Liver (tissue), 9 donors: Measurements from ENCODE around the gene RNPEPL1. TPM values are rescaled to one million over a fixed set of nuclear protein-coding genes. Genes with fewer than 3 reads are reported as not detected.

Experiments used
- DNase-seq: peaks from one replicate; pipeline ENCODE4 v3.0.0-alpha.2; 2017; ENCODE audit warnings: low spot score
- H3K27ac ChIP-seq, 2 donors: one replicate each; pipeline ENCODE4 v1.7.0; 2013; ENCODE audit warnings: inconsistent platforms in 2 of 2, low read length in 2 of 2, control low read depth in 1 of 2, low read depth in 1 of 2, mild to moderate bottlenecking in 1 of 2
- H3K27me3 ChIP-seq, 4 donors: one replicate each; pipeline versions ENCODE4 v1.6.1 to v1.7.0; 2013; ENCODE audit warnings: low read length in 3 of 4, inconsistent platforms in 1 of 4, mild to moderate bottlenecking in 1 of 4, moderate library complexity in 1 of 4; ENCODE audit not compliant: control insufficient read depth in 4 of 4, insufficient read depth in 4 of 4
- H3K36me3 ChIP-seq, 4 donors: one replicate each; pipeline versions ENCODE4 v1.6.1 to v1.7.0; 2013; ENCODE audit warnings: low read length in 3 of 4, mild to moderate bottlenecking in 3 of 4, low read depth in 1 of 4, moderate library complexity in 1 of 4; ENCODE audit not compliant: control insufficient read depth in 4 of 4, insufficient read depth in 3 of 4
- H3K4me1 ChIP-seq, 4 donors: one replicate each; pipeline versions ENCODE4 v1.6.1 to v1.7.0; 2013; ENCODE audit warnings: low read length in 3 of 4, mild to moderate bottlenecking in 3 of 4, moderate library complexity in 1 of 4; ENCODE audit not compliant: control insufficient read depth in 4 of 4, insufficient read depth in 4 of 4
- H3K4me3 ChIP-seq, 3 donors: one replicate each; pipeline versions ENCODE4 v1.6.1 to v1.7.0; 2013; ENCODE audit warnings: low read length in 3 of 3, control low read depth in 1 of 3, low read depth in 1 of 3, mild to moderate bottlenecking in 1 of 3
- H3K9ac ChIP-seq, 2 donors: one replicate each; pipeline ENCODE4 v1.7.0; 2013; ENCODE audit warnings: low read length in 2 of 2, mild to moderate bottlenecking in 2 of 2, moderate library complexity in 2 of 2, control low read depth in 1 of 2, low read depth in 1 of 2
- H3K9me3 ChIP-seq, 4 donors: one replicate each; pipeline versions ENCODE4 v1.6.1 to v1.7.0; 2013; ENCODE audit warnings: low read length in 3 of 4; ENCODE audit not compliant: control insufficient read depth in 4 of 4
- EGR1 ChIP-seq, 2 donors: IDR thresholded peaks; 2 replicates each; pipeline ENCODE4 v1.6.1; 2016 to 2018; ENCODE audit warnings: antibody characterized with exemption in 2 of 2, low read depth in 2 of 2
- FOXA1 ChIP-seq: IDR thresholded peaks from 2 replicates; pipeline ENCODE4 v1.6.1; 2016; ENCODE audit warnings: antibody characterized with exemption
- FOXA2 ChIP-seq: IDR thresholded peaks from 2 replicates; pipeline ENCODE4 v1.6.1; 2016; ENCODE audit warnings: antibody characterized with exemption
- GABPA ChIP-seq, 2 donors: IDR thresholded peaks in 1 of 2; conservative IDR thresholded peaks in 1 of 2; 2 replicates each; pipeline ENCODE4 v1.6.1; 2016; ENCODE audit warnings: antibody characterized with exemption in 2 of 2, mild to moderate bottlenecking in 1 of 2, moderate library complexity in 1 of 2
- HNF4A ChIP-seq, 2 donors: conservative IDR thresholded peaks; 2 replicates each; pipeline ENCODE4 v1.6.1; 2016; ENCODE audit warnings: antibody characterized with exemption in 2 of 2, mild to moderate bottlenecking in 2 of 2
- HNF4G ChIP-seq: IDR thresholded peaks from 2 replicates; pipeline ENCODE4 v1.6.1; 2016; ENCODE audit warnings: antibody characterized with exemption
- JUND ChIP-seq, 2 donors: IDR thresholded peaks; 2 replicates each; pipeline ENCODE4 v1.6.1; 2016; ENCODE audit warnings: antibody characterized with exemption in 2 of 2
- NR2F2 ChIP-seq: IDR thresholded peaks from 2 replicates; pipeline ENCODE4 v1.6.1; 2016; ENCODE audit warnings: antibody characterized with exemption
- RAD21 ChIP-seq, 2 donors: IDR thresholded peaks; 2 replicates each; pipeline ENCODE4 v1.6.1; 2016; ENCODE audit warnings: antibody characterized with exemption in 2 of 2, mild to moderate bottlenecking in 2 of 2
- RXRA ChIP-seq, 2 donors: IDR thresholded peaks; 2 replicates each; pipeline ENCODE4 v1.6.1; 2017 to 2018; ENCODE audit warnings: antibody characterized with exemption in 2 of 2, mild to moderate bottlenecking in 1 of 2
- SP1 ChIP-seq: IDR thresholded peaks from 2 replicates; pipeline ENCODE4 v1.6.1; 2018; ENCODE audit warnings: antibody characterized with exemption, mild to moderate bottlenecking
- TAF1 ChIP-seq: conservative IDR thresholded peaks from 2 replicates; pipeline ENCODE4 v1.6.1; 2016; ENCODE audit warnings: antibody characterized with exemption, mild to moderate bottlenecking
- YY1 ChIP-seq: IDR thresholded peaks from 2 replicates; pipeline ENCODE4 v1.6.1; 2016; ENCODE audit warnings: antibody characterized with exemption, mild to moderate bottlenecking
- WGBS: extraction: QIAGEN DNeasy Blood & Tissue Kit; methylation state at CpG from one replicate; pipeline ENCODE4 v1.1.7; 2013; 5-methylcytosine and 5-hydroxymethylcytosine counted together
- polyA plus RNA-seq, 2 donors: library from polyadenylated mRNA; stranded (reverse) in 1 of 2; unstranded in 1 of 2; fragments of 200-250 nt in 1 of 2; fragments of >200 nt in 1 of 2; fragmentation: Nextera tagmentation in 1 of 2; extraction: Ambion mirVana in 1 of 2; gene quantifications; one replicate each; pipeline versions ENCODE4 v1.2.1 to v1.2.3, GENCODE V29; 2013 to 2015
- total RNA-seq, 2 donors: library from RNA; depleted of rRNA; stranded (reverse); fragments of >200 nt; gene quantifications; one replicate each; pipeline ENCODE4 v1.2.3, GENCODE V29; 2014
- TF ChIP-seq, protein P1 (sequence below): fragments of 150-350 bp; IDR thresholded peaks from 2 replicates; pipeline ENCODE4 v1.5.1; 2017; ENCODE audit warnings: improper control_type of control experiment, low read depth, low read length; ENCODE audit not compliant: missing input control
- TF ChIP-seq, protein P2 (sequence below): IDR thresholded peaks from 2 replicates; pipeline ENCODE4 v1.6.1; 2016; ENCODE audit warnings: antibody characterized with exemption, mild to moderate bottlenecking
- TF ChIP-seq, protein P3 (sequence below): IDR thresholded peaks from 2 replicates; pipeline ENCODE4 v1.6.1; 2016; ENCODE audit warnings: antibody characterized with exemption
- TF ChIP-seq, protein P4 (sequence below): IDR thresholded peaks from 2 replicates; pipeline ENCODE4 v1.6.1; 2016; ENCODE audit warnings: antibody characterized with exemption
- donor health status: healthy.
- donor health status: healthy.
- donor health status: healthy.
- donor health status: healthy.
- donor health status: healthy.

The RNPEPL1 gene
- total and polyA plus RNA-seq, 4 donors = 24.8 to 43.9 (median 29.4) TPM

DNA sequence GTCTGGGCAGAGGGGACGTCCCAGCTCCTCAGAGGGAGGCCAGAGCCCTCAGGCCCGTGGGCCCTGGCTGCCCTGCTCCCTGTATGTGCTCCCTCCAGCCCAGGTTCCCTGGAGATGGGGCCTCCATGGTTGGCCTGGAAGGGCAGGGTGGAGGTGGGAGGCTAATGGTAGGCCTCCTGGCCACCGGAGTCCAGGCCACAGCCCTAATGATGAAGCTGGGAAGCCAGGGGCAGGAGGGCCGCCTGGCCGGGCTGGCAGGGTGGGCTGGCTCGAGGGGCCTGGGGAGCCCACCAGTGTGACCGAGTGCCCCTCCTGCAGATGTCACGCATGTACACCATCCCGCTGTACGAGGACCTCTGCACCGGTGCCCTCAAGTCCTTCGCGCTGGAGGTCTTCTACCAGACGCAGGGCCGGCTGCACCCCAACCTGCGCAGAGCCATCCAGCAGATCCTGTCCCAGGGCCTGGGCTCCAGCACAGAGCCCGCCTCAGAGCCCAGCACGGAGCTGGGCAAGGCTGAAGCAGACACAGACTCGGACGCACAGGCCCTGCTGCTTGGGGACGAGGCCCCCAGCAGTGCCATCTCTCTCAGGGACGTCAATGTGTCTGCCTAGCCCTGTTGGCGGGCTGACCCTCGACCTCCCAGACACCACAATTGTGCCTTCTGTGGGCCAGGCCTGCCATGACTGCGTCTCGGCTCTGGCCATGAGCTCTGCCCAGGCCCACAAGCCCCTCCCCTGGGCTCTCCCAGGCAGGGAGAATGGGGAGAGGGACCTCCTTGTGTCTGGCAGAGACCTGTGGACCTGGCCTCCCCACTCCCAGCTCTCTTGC, 9.2 kb downstream of the RNPEPL1 start:
- H3K4me1 ChIP-seq = peaks cover 9 to 25% (median 21%) of the 10 kb centered on the region in 4 donors
- DNase-seq = no peak
- no peak overlapping the region for H3K9ac ChIP-seq
- WGBS = 93% methylated on average over 26 of the region's 26 CpGs
- no peaks in the 10 kb centered on the region for H3K9me3 ChIP-seq
- no peaks in the 10 kb centered on the region for H3K27me3 ChIP-seq
- peaks cover 0 to 45% (median 5%) of the 10 kb centered on the region in 4 donors for H3K36me3 ChIP-seq
- H3K27ac ChIP-seq = no peak overlapping the region
- no peak overlapping the region for H3K4me3 ChIP-seq
- TF ChIP-seq, protein P1, sequence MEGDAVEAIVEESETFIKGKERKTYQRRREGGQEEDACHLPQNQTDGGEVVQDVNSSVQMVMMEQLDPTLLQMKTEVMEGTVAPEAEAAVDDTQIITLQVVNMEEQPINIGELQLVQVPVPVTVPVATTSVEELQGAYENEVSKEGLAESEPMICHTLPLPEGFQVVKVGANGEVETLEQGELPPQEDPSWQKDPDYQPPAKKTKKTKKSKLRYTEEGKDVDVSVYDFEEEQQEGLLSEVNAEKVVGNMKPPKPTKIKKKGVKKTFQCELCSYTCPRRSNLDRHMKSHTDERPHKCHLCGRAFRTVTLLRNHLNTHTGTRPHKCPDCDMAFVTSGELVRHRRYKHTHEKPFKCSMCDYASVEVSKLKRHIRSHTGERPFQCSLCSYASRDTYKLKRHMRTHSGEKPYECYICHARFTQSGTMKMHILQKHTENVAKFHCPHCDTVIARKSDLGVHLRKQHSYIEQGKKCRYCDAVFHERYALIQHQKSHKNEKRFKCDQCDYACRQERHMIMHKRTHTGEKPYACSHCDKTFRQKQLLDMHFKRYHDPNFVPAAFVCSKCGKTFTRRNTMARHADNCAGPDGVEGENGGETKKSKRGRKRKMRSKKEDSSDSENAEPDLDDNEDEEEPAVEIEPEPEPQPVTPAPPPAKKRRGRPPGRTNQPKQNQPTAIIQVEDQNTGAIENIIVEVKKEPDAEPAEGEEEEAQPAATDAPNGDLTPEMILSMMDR = no peak
- TF ChIP-seq YY1 = no peak
- TF ChIP-seq RXRA (IDR thresholded peaks at IDR 0.05) = no peak
- TF ChIP-seq, protein P2, sequence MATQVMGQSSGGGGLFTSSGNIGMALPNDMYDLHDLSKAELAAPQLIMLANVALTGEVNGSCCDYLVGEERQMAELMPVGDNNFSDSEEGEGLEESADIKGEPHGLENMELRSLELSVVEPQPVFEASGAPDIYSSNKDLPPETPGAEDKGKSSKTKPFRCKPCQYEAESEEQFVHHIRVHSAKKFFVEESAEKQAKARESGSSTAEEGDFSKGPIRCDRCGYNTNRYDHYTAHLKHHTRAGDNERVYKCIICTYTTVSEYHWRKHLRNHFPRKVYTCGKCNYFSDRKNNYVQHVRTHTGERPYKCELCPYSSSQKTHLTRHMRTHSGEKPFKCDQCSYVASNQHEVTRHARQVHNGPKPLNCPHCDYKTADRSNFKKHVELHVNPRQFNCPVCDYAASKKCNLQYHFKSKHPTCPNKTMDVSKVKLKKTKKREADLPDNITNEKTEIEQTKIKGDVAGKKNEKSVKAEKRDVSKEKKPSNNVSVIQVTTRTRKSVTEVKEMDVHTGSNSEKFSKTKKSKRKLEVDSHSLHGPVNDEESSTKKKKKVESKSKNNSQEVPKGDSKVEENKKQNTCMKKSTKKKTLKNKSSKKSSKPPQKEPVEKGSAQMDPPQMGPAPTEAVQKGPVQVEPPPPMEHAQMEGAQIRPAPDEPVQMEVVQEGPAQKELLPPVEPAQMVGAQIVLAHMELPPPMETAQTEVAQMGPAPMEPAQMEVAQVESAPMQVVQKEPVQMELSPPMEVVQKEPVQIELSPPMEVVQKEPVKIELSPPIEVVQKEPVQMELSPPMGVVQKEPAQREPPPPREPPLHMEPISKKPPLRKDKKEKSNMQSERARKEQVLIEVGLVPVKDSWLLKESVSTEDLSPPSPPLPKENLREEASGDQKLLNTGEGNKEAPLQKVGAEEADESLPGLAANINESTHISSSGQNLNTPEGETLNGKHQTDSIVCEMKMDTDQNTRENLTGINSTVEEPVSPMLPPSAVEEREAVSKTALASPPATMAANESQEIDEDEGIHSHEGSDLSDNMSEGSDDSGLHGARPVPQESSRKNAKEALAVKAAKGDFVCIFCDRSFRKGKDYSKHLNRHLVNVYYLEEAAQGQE = no peak
- no peak for TF ChIP-seq TAF1
- TF ChIP-seq, protein P3, sequence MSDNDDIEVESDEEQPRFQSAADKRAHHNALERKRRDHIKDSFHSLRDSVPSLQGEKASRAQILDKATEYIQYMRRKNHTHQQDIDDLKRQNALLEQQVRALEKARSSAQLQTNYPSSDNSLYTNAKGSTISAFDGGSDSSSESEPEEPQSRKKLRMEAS = no peak
- TF ChIP-seq, protein P4, sequence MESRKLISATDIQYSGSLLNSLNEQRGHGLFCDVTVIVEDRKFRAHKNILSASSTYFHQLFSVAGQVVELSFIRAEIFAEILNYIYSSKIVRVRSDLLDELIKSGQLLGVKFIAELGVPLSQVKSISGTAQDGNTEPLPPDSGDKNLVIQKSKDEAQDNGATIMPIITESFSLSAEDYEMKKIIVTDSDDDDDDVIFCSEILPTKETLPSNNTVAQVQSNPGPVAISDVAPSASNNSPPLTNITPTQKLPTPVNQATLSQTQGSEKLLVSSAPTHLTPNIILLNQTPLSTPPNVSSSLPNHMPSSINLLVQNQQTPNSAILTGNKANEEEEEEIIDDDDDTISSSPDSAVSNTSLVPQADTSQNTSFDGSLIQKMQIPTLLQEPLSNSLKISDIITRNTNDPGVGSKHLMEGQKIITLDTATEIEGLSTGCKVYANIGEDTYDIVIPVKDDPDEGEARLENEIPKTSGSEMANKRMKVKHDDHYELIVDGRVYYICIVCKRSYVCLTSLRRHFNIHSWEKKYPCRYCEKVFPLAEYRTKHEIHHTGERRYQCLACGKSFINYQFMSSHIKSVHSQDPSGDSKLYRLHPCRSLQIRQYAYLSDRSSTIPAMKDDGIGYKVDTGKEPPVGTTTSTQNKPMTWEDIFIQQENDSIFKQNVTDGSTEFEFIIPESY = no peak
- TF ChIP-seq SP1 = no peak
- TF ChIP-seq RAD21 (IDR thresholded peaks at IDR 0.05) = no peak
- TF ChIP-seq EGR1 (IDR thresholded peaks at IDR 0.05; ENCODE audit: low read depth in 2 of 2) = no peak
- TF ChIP-seq JUND (IDR thresholded peaks at IDR 0.05) = no peak
- no peak for TF ChIP-seq HNF4G
- no peak for TF ChIP-seq HNF4A (conservative IDR thresholded peaks at IDR 0.05)
- no peak for TF ChIP-seq FOXA2
- no peak for TF ChIP-seq GABPA (IDR thresholded peaks at IDR 0.05 in 1 of 2, conservative IDR thresholded peaks at IDR 0.05 in 1 of 2)

- H3K9me3 ChIP-seq = no peaks in the 10 kb centered on the region
- 92% methylated on average over 9 of the region's 9 CpGs for WGBS
- TF ChIP-seq HNF4A (conservative IDR thresholded peaks at IDR 0.05) = no peak
- no peak for TF ChIP-seq GABPA (IDR thresholded peaks at IDR 0.05 in 1 of 2, conservative IDR thresholded peaks at IDR 0.05 in 1 of 2)
- no peak for TF ChIP-seq FOXA2
- TF ChIP-seq, protein P4 = no peak
- TF ChIP-seq NR2F2 = no peak
- no peak for TF ChIP-seq SP1
- TF ChIP-seq TAF1 = no peak
- no peak for TF ChIP-seq FOXA1
- TF ChIP-seq RXRA (IDR thresholded peaks at IDR 0.05) = no peak
- no peak for TF ChIP-seq EGR1 (IDR thresholded peaks at IDR 0.05; ENCODE audit: low read depth in 2 of 2)
- no peak for TF ChIP-seq YY1
- TF ChIP-seq, protein P3 = no peak
- no peak overlapping the region for H3K4me3 ChIP-seq
- H3K27ac ChIP-seq = no peak overlapping the region
- peaks cover 0 to 45% (median 4%) of the 10 kb centered on the region in 4 donors for H3K36me3 ChIP-seq
- H3K9ac ChIP-seq = no peak overlapping the region
- H3K27me3 ChIP-seq = no peaks in the 10 kb centered on the region
- H3K4me1 ChIP-seq = peaks cover 9 to 25% (median 21%) of the 10 kb centered on the region in 4 donors
- no peak for DNase-seq
Observed at GRCh38 chr2:240578110-240578450, 9.8 kb downstream of the RNPEPL1 start.
